MM.1S (cell line): Measurements from ENCODE around the gene CCDC88C.

Experiments
- DNase-seq: peaks from one replicate; pipeline ENCODE4 v3.0.0-alpha.2; 2015
- H2AFZ ChIP-seq: fragments of 300-600 bp; sonication (generic); 2 replicates; pipeline ENCODE4 v1.6.0; 2016; ENCODE audit warnings: antibody characterized with exemption, low read length
- H3F3A ChIP-seq: fragments of 300-600 bp; sonication (generic); 2 replicates; pipeline ENCODE4 v1.6.1; 2016; ENCODE audit warnings: mild to moderate bottlenecking, antibody characterized with exemption, low read length, moderate library complexity, mixed read lengths; ENCODE audit not compliant: insufficient read depth
- H3K27ac ChIP-seq: fragments of 300-600 bp; sonication (generic); 2 replicates; pipeline ENCODE4 v1.5.1; 2016; ENCODE audit warnings: mild to moderate bottlenecking, low read length
- H3K27me3 ChIP-seq: fragments of 300-600 bp; sonication (generic); replicated peaks from 2 replicates; pipeline ENCODE4 v1.6.0; 2016; ENCODE audit warnings: low read length; ENCODE audit not compliant: insufficient read depth
- H3K36me3 ChIP-seq: fragments of 300-600 bp; sonication (generic); replicated peaks from 2 replicates; pipeline ENCODE4 v1.6.1; 2016; ENCODE audit warnings: mild to moderate bottlenecking, low read length, mixed read lengths; ENCODE audit not compliant: insufficient read depth
- H3K4me1 ChIP-seq: fragments of 300-600 bp; sonication (generic); 2 replicates; pipeline ENCODE4 v1.6.1; 2016; ENCODE audit warnings: low read length, mixed read lengths
- H3K4me2 ChIP-seq: fragments of 300-600 bp; sonication (generic); 2 replicates; pipeline ENCODE4 v1.6.0; 2016; ENCODE audit warnings: low read depth, low read length
- H3K4me3 ChIP-seq: fragments of 300-600 bp; sonication (generic); 2 replicates; pipeline ENCODE4 v1.5.1; 2016; ENCODE audit warnings: low read length, mixed read lengths
- H3K79me2 ChIP-seq: fragments of 300-600 bp; sonication (generic); 2 replicates; pipeline ENCODE4 v1.6.1; 2016; ENCODE audit warnings: mixed run types, low read length, mixed read lengths
- H3K9ac ChIP-seq: fragments of 300-600 bp; sonication (generic); 2 replicates; pipeline ENCODE4 v1.6.1; 2016; ENCODE audit warnings: low read length, mixed read lengths
- H3K9me2 ChIP-seq: fragments of 300-600 bp; sonication (generic); replicated peaks from 2 replicates; pipeline ENCODE4 v1.6.1; 2016; ENCODE audit warnings: mild to moderate bottlenecking, low read length, mixed read lengths; ENCODE audit not compliant: insufficient read depth
- H3K9me3 ChIP-seq: fragments of 300-600 bp; sonication (generic); replicated peaks from 2 replicates; pipeline ENCODE4 v1.6.1; 2016; ENCODE audit warnings: mild to moderate bottlenecking, low read length, mixed read lengths; ENCODE audit not compliant: insufficient read depth
- H4K20me1 ChIP-seq: fragments of 300-600 bp; sonication (generic); 2 replicates; pipeline ENCODE4 v1.6.1; 2016; ENCODE audit warnings: mild to moderate bottlenecking, low read length, moderate library complexity, mixed read lengths; ENCODE audit not compliant: insufficient read depth
- EZH2 ChIP-seq: fragments of 300-600 bp; sonication (generic); optimal IDR thresholded peaks from 2 replicates; pipeline ENCODE3; 2017; ENCODE audit warnings: low read depth, mild to moderate bottlenecking, antibody characterized with exemption, low read length, mixed read lengths
- EZH2phosphoT487 ChIP-seq: fragments of 300-600 bp; sonication (generic); IDR thresholded peaks from 2 replicates; pipeline ENCODE4 v1.6.1; 2018; ENCODE audit warnings: antibody characterized with exemption, low read length
- TF ChIP-seq, protein P1 (sequence below): fragments of 300-600 bp; sonication (generic); IDR thresholded peaks from 2 replicates; pipeline ENCODE4 v1.5.1; 2016; ENCODE audit warnings: antibody characterized with exemption, low read length, mixed read lengths

Gene CCDC88C

DNA sequence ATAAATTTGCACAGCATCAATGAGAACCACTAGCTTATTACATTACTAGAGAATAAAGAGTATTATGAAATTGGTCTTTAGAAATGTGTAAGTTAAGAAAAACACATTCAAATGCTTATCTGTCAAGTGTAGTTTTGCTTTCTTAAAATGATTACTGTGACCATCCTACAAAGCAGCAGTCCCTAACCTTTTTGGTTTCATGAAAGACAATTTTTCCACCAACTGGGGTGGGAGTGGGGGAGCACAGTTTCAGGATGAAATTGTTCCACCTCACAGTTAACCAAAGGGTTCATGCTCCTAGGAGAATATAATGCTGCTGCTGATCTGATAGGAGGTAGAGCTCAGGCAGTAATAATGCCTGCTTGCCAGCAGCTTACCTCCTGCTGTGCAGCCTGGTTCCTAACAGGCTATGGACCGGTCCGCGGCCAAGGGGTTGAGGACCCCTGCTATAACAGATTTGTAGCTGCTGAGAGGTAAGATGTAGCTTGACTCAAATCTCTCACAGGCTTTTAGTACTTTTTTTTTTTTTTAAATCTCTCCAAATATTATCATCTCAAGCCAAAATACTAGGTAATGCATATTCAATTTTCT is 47.1 kb upstream of the CCDC88C start:
- no peak overlapping the region for H3K4me3 ChIP-seq
- H2AFZ ChIP-seq = no peak overlapping the region
- H3K9me2 ChIP-seq = no peaks in the 10 kb centered on the region
- TF ChIP-seq, protein P1, sequence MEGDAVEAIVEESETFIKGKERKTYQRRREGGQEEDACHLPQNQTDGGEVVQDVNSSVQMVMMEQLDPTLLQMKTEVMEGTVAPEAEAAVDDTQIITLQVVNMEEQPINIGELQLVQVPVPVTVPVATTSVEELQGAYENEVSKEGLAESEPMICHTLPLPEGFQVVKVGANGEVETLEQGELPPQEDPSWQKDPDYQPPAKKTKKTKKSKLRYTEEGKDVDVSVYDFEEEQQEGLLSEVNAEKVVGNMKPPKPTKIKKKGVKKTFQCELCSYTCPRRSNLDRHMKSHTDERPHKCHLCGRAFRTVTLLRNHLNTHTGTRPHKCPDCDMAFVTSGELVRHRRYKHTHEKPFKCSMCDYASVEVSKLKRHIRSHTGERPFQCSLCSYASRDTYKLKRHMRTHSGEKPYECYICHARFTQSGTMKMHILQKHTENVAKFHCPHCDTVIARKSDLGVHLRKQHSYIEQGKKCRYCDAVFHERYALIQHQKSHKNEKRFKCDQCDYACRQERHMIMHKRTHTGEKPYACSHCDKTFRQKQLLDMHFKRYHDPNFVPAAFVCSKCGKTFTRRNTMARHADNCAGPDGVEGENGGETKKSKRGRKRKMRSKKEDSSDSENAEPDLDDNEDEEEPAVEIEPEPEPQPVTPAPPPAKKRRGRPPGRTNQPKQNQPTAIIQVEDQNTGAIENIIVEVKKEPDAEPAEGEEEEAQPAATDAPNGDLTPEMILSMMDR = no peak
- no peak overlapping the region for H3K4me2 ChIP-seq
- H3K4me1 ChIP-seq = no peaks in the 10 kb centered on the region
- H3K27ac ChIP-seq = no peak overlapping the region
- no peaks in the 10 kb centered on the region for H3F3A ChIP-seq
- no peak for DNase-seq
- no peaks in the 10 kb centered on the region for H3K9me3 ChIP-seq
- no peaks in the 10 kb centered on the region; the same call in 1 of the 2 replicates for H3K36me3 ChIP-seq
- no peaks in the 10 kb centered on the region for H4K20me1 ChIP-seq
- H3K27me3 ChIP-seq = no peaks in the 10 kb centered on the region
- H3K9ac ChIP-seq = no peak overlapping the region
- H3K79me2 ChIP-seq = no peaks in the 10 kb centered on the region

DNA sequence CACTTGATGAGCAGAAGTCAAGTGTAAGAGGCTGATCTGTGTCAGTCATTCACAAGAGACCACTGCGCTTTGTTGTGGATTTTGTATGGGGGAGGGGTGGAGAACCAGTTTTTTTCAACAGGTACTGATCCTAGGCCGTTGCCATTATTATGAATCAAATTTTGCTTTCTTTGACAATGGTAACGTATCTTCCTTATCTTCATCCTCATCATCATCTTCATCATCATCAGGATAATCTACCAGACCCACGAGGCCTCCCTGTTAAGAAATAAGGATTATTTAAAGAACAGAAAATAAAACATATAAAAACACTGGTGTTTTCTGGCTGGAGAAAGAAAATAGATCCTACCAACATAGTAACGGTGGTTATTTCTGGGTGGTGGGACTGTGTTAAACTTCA is 41.0 kb upstream of the CCDC88C start:
- Histone ChIP-seq H3K9me3 (no peaks in the 10 kb centered on the region), H3K36me3 (no peaks in the 10 kb centered on the region; the same call in 1 of the 2 replicates)
- TF ChIP-seq EZH2phosphoT487 = no peak
- TF ChIP-seq, protein P1 = no peak
- TF ChIP-seq EZH2 = no peak

DNA sequence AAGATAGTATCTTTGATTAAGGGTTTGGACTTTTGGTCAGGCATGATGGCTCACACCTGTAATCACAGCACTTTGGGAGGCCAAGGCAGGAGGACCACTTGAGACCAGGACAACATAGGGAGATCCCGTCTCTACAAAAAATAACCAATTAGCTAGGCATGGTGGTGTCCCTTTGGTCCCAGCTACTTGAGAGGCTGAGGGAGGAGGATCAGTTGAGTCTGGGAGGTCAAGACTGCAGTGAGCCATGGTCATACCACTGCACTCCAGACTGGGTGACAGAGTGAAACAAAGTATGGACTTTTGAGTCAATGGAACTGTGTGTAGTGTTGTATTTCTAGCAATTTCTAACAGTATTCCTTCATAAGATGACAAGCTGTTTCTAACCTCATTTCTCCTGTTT is 38.7 kb upstream of the CCDC88C start:
- no peaks in the 10 kb centered on the region for H3K4me1 ChIP-seq
- H3K9me2 ChIP-seq = no peaks in the 10 kb centered on the region
- H3K79me2 ChIP-seq = no peaks in the 10 kb centered on the region
- no peak overlapping the region for H3K27ac ChIP-seq
- TF ChIP-seq EZH2 (no peak), EZH2phosphoT487 (no peak)
- TF ChIP-seq, protein P1 = no peak
- no peak for DNase-seq
- no peaks in the 10 kb centered on the region for H3K36me3 ChIP-seq
- no peaks in the 10 kb centered on the region for H3K27me3 ChIP-seq
- H3K4me2 ChIP-seq = no peak overlapping the region
- H4K20me1 ChIP-seq = no peaks in the 10 kb centered on the region
- no peak overlapping the region for H2AFZ ChIP-seq
- H3F3A ChIP-seq = no peaks in the 10 kb centered on the region
- H3K4me3 ChIP-seq = no peak overlapping the region
- H3K9me3 ChIP-seq = no peaks in the 10 kb centered on the region
- H3K9ac ChIP-seq = no peak overlapping the region

More for the DNA sequence above, 41.0 kb upstream of the CCDC88C start:
- H3K4me1 ChIP-seq = no peaks in the 10 kb centered on the region
- H3K27ac ChIP-seq = no peak overlapping the region
- no peaks in the 10 kb centered on the region for H3F3A ChIP-seq
- H3K27me3 ChIP-seq = no peaks in the 10 kb centered on the region
- H4K20me1 ChIP-seq = no peaks in the 10 kb centered on the region
- H3K4me3 ChIP-seq = no peak overlapping the region
- DNase-seq = no peak
- H3K9ac ChIP-seq = no peak overlapping the region
- no peaks in the 10 kb centered on the region for H3K79me2 ChIP-seq
- no peak overlapping the region for H3K4me2 ChIP-seq
- H2AFZ ChIP-seq = no peak overlapping the region
- no peaks in the 10 kb centered on the region for H3K9me2 ChIP-seq
